ENCODE data around the gene VAPB.

GRCh38 chr20:58398254-58398653 lies 9.2 kb downstream of the VAPB start:
- TF ChIP-seq ZNF658 (tag by site-specific recombination; IDR thresholded peaks at IDR 0.05) = no peak
- no peak for TF ChIP-seq ZBTB7A (tag by site-specific recombination; IDR thresholded peaks at IDR 0.05; ENCODE audit: low read depth)
- TF ChIP-seq CTCF (tag by site-specific recombination; IDR thresholded peaks at IDR 0.05) = no peak
- no peak for TF ChIP-seq KLF10 (tag by site-specific recombination; IDR thresholded peaks at IDR 0.05)
- no peak for TF ChIP-seq YY1 (tag by site-specific recombination; IDR thresholded peaks at IDR 0.05)
- no peak for TF ChIP-seq ZNF596 (tag by site-specific recombination; IDR thresholded peaks at IDR 0.05)
- no peak for TF ChIP-seq ZBTB20 (tag by site-specific recombination; IDR thresholded peaks at IDR 0.05)
- TF ChIP-seq TCF7L2 (IDR thresholded peaks at IDR 0.05; ENCODE audit: borderline replicate concordance, low read depth, low read length) = no peak
- no peak for TF ChIP-seq GLIS2 (tag by site-specific recombination; IDR thresholded peaks at IDR 0.05)

All from HEK293 (cell line).